Ecto neural progenitor cell (in vitro differentiated cells): ENCODE results near the gene GRM1.

Experiments used
- DNase-seq: peaks from one replicate; pipeline ENCODE4 v3.0.0-alpha.2; 2018; ENCODE audit warnings: low spot score

Gene GRM1

DNA sequence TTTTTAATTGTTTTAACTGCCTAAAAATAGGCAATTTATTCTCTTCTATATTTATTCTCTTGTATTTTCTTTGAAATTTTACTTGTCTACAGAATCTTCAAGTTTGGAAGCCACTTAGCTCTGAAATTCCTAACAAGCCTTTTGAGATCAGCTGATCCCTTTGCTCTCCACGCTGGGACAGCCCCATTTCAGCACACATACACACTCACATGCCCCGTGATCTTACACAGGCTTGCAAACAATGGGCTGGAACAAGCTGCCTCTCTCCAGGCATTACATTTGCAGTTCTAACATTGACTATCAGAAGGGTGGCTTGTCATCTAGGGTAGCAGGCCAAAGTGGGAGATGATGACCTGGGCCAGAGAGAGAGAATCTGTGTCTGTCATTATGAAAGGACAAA is 452.7 kb downstream of the GRM1 start:
- DNase-seq: no peak

DNA sequence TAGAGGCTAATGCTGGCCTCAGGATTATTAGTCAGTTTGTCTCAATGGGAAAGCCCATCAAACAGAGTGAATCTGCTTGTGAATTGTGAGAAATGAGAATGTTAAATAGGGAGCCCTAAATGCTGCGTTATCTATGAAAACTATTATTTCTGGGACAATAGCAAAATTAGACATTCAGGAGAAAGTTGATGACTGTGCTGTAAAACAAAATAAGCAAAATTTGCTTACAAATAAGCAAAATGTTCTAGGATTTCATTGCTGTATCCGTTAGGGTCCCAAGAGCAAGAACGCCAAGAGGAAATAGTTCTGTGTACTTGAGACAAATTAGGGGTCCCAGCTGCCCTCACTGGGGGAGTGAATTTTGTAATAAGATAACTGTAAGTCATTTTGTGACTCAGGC is 455.5 kb downstream of the GRM1 start:
- no peak for DNase-seq
